SH-SY5Y (cell line): ENCODE measurements around the gene ZFP69B.

Source experiments
- GATA2 ChIP-seq: IDR thresholded peaks from 2 replicates; pipeline ENCODE4 v1.6.1; 2011; ENCODE audit warnings: mild to moderate bottlenecking, low read depth, low read length
- GATA3 ChIP-seq: IDR thresholded peaks from 2 replicates; pipeline ENCODE4 v1.6.1; 2011; ENCODE audit warnings: low read depth, mild to moderate bottlenecking, low read length, moderate library complexity

GRCh38 chr1:40449684-40450494, at the start of gene ZFP69B:
- no peak for TF ChIP-seq GATA2
- TF ChIP-seq GATA3: no peak
